ENCODE data around the gene C1GALT1.
"Not testable (repeated sequence)": the region's sequence is repeated elsewhere in the genome, so short reads cannot be mapped to it uniquely, and the experiment has no call there.

C1GALT1 gene

DNA sequence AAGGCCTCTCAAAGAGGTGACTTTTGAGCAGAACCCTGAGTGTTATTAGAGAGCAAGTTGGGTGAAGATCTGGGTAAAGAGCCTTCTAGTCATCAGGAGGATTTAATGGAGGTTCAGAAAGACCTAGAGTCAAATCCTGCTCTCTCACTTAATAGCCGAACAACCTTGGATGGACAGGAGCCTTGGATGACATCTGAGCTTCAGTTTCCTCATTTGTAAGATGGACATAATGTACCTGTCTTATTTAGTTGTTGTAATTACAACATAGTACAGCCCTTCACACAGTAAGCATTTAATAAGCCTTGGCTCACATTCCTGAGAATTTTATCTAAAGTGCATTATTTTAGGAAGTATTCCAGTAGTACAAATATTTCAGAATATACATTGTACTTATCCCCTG lies 57.0 kb downstream of the C1GALT1 start:
- DNase-seq, result no peak

- no peak for DNase-seq
Observed at GRCh38 chr7:7242899-7243298, 60.6 kb downstream of the C1GALT1 start.

DNA sequence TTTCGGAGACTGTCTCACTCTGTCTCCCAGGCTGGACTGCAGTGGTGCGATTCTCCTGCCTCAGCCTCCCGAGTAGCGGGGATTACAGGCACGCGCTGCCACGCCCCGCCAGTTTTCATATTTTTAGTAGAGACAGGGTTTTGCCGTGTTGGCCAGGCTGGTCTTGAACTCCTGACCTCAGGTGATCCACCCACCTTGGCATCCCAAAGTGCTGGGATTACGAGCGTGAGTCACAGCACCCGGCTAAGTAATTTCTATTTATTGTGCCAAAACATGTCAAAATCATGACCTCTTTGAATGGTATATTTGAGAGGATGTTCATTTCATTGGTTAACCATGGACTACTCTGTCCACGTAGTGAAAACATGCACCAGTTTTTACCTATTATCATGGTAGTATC lies 62.9 kb downstream of the C1GALT1 start:
- DNase-seq, result not testable (repeated sequence)

GRCh38 chr7:7246223-7246622 lies 63.9 kb downstream of the C1GALT1 start:
- no peak for DNase-seq

DNA sequence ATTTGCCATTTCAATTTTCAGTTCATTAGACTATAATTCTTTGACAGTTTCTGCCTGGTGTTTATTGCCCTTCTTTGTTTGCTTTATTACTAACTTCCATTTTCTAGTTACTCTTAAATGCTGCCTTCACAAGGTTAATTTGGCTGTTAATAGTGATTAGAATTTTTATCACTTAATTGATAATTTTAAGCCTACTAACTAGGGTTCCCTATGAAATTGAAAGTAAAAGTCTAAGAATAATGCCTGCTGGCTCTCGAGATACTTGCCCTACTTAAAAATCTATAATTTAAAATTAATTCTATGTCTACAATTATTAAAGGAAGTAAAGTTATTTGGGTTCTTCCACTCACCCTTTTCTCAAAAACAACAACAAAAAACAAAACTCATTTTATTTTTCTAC lies 65.3 kb downstream of the C1GALT1 start:
- DNase-seq, result no peak

DNA sequence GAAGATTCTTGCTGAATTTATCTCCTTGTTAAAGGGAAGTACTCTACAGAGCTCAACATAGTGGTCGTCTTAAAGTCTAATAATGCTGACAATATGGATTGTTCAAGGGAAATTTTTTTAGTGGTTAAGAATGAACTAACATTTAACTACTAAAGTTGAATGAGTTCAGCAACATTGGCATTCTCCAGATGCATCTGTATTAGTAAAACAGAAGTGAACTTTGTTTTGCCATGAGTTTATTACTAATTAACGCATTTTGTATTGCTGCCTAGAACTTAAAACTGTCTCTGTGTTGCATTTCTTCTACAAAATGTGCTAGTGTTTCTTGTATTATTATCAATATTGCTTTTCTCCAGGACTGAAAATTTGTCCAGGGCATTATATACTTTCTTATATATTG lies 67.5 kb downstream of the C1GALT1 start:
- DNase-seq, result no peak

DNA sequence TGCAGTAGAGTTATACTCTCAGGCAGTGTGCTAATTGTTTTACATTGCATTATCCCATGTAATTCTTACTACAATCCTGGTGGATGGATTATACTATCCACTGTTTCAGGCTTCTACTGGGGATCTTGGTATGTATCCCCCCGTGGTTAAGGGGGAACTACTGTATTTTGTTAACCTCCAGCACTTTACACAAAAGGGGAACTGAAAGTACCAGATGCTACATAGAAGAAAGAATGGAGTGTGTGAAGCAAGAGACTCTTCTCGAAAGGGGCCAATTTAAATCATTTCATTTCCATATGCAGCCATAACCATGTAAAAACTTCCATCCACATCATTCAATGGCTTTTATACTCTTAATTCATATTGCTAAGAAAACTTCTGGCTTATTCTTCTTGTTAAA lies 69.4 kb downstream of the C1GALT1 start:
- no peak for DNase-seq

- DNase-seq, result no peak
Observed at GRCh38 chr7:7254319-7254718, 72.0 kb downstream of the C1GALT1 start.

GRCh38 chr7:7254908-7255307 lies 72.6 kb downstream of the C1GALT1 start:
- no peak for DNase-seq

DNA sequence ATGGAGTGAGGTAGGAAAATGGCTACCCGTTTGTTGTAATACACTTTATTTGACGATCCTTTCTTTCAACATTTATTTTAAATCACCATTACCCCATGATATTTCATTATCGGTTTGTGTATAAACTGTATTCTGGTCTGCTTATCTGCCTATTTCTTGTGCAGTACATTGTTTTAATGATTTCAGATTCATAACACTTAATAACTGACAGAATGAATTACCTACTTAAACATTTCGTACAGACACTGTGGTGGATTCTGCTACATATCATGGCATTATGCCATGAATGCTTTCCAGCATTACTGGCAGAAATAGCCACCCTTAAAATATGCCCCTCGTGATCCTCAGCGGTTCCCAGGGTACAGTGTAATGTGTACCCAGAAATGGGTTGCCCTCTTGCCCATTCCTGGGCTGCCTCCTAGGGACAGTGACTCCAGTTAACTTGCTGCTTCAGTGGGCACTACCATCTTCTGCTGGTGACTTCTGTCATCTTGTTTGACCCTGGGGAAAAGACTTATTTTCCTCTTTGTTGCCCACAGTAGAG lies 74.5 kb downstream of the C1GALT1 start:
- DNase-seq, result no peak

DNA sequence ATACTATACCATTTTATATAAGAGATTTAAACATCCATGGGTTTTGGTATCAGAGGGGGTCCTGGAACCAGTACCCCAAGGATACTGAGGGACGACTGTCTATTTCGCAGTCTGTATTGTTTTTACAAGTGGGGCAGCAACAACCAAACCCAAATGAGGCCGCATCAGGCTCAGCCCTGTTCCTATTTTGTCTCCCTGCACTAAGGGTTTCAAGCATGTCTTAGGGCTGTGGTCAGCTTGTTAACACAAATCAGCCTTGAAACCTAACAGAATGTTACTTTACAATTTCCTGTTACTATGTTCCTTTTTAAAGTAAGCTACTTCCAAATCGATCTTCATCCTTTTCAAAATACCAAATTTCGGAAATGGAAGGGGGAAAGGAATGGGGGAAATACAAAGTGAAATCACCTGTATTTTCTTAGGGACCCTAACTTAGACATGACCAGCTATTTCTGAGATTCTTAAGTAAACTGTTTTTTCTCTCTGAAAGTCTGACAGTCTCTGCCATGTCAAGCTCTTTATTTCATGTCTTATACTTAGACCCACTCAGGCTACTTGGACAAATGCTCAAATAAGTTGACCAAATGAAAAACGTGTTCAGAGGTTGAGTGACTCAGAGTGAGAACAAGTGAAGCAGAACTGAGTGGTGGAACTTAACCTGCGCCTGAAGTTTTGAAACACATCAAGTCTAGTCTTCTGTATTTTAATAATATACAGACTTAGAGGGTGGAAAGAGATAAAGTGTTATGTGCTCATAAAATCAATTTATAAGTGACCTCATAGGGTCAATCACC lies 75.8 kb downstream of the C1GALT1 start:
- peak in 1 of 2 donors; percentile 39 for DNase-seq

DNA sequence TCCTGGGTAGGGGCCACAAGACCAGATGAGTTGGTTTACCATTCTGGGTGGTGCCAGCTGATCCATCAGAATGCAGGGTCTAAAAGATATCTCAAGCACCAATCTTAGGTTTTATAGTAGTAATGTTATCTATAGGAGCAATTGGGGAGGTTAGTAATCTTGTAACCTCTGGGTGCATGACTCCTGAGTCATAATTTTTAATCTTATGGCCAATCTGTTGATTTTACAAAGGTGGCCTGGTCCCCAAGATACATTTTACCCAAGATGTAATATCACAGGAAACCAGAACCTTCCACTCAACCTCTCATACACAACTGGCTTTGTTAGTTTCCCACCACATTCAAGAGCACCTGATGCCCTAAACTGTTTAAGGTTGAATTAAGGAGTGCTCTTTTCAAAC lies 79.5 kb downstream of the C1GALT1 start:
- DNase-seq, result no peak

- no peak for DNase-seq
Observed at GRCh38 chr7:7263297-7264230, 81.2 kb downstream of the C1GALT1 start.

- no peak for DNase-seq
Observed at GRCh38 chr7:7264306-7265040, 82.1 kb downstream of the C1GALT1 start.

- no peak for DNase-seq
Observed at GRCh38 chr7:7265081-7266075, 83.0 kb downstream of the C1GALT1 start.

DNA sequence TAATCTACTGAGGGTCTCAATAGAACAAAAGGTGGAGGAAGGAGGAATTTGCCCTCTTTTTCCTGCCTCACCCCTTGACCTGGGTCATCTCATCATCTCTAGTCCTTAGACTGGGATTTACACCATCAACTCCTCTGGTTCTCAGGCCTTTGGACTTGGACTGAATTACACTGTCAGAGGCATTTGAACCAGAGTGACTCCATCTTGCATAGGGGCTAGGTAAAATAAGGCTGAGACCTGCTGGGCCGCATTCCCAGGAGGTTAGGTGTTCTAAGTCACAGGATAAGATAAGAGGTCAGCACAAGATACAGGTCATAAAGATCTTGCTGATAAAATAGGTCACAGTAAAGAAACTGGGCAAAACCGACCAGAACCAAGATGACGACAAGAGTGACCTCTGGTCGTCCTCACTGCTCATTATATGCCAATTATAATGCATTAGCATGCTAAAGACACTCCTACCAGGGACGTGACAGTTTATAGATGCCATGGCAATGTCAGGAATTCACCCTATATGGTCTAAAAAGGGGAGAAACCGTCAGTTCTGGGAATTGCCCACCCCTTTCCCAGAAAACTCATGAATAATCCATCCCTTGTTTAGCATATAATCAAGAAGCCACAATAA lies 84.0 kb downstream of the C1GALT1 start:
- no peak for DNase-seq

DNA sequence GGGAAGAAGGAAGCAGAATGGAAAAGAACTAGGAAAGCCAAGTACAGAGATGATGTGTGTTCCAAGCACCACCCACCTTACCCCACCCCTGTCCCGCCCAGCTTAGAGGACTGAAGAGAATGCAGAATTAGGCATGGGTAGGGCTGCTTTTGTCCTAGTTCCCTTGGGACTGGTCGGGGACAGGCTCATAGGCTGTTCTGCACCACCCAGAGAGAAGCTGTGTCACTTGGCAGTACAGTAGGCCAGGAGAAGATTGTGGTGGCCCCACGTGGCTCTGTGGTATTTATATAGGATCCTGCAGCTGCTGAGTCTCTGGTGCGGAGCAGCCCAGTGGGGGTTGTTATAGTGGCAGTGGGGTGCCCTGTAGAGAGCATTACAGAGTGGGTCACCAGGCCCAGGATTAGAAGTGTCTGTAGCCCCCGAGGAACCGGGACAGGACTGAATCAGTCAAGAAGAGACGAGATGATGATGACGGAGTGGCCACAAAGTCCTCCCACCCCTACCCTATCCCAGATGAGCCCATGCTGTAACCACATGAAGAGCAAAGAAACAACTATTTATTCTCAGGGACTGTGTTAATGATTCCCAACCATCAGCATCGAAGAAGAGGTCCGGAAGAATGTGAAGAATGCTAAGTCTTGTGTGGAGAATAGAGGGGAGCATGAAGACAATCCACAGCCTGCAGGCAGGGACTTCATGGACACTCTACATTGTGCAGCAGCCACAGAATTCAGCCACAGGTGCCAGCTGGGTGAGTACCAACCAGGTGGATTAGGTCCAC lies 88.9 kb downstream of the C1GALT1 start:
- no peak for DNase-seq

- DNase-seq, result no peak
Observed at GRCh38 chr7:7272294-7272693, 90.0 kb downstream of the C1GALT1 start.

GRCh38 chr7:7274782-7275181 lies 92.4 kb downstream of the C1GALT1 start:
- no peak for DNase-seq

DNA sequence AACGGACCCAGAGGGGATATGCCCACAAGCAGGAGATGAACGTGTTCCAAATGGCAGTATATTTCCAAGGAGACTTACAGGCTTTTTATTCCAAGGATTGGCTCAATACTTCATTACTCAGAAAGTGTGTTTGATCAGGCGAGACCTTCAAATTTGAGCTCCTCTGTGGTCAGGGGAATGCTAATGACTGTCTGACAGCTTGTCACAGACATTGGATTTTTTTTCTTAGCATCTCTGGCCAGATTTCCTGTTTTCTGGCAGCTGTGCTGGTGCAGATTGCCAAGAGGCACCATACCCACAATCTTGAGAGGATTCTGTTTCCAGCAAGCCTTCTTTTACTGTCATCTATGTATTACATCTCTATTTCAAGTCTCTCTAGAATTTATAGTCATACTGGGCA lies 93.8 kb downstream of the C1GALT1 start:
- no peak for DNase-seq

Data from CD4-positive, alpha-beta T cell treated with Interleukin-4 for 1 hour (primary cell).